ENCODE data around the gene RAP1GAP2.

RAP1GAP2 gene

DNA sequence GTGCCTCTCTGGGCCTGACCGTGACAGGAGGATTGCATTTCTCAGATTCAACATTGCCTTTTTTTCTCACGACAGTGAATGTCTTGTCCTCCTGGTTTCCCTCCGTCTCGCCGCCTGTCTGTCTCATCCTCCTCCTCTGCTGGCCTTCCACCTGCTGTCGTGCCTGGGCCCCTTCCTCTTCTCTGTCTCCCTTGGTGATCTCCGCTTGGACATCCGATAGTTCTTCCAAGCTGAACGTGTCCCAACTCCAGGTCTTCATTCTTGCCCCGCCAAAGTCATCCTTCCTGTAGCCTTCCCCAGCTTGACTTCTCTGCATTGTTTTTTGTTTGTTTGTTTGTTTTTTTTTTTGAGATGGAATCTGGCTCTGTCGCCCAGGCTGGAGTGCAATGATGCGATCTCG lies 79.4 kb downstream of the RAP1GAP2 start:
- TF ChIP-seq, protein P1, sequence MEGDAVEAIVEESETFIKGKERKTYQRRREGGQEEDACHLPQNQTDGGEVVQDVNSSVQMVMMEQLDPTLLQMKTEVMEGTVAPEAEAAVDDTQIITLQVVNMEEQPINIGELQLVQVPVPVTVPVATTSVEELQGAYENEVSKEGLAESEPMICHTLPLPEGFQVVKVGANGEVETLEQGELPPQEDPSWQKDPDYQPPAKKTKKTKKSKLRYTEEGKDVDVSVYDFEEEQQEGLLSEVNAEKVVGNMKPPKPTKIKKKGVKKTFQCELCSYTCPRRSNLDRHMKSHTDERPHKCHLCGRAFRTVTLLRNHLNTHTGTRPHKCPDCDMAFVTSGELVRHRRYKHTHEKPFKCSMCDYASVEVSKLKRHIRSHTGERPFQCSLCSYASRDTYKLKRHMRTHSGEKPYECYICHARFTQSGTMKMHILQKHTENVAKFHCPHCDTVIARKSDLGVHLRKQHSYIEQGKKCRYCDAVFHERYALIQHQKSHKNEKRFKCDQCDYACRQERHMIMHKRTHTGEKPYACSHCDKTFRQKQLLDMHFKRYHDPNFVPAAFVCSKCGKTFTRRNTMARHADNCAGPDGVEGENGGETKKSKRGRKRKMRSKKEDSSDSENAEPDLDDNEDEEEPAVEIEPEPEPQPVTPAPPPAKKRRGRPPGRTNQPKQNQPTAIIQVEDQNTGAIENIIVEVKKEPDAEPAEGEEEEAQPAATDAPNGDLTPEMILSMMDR (IDR thresholded peaks at IDR 0.05; ENCODE audit: control insufficient read depth, insufficient read depth, low read depth, low read length, missing control alignments), result no peak
- DNase-seq (ENCODE audit: low read depth), result no peak
- no peak overlapping the region for H3K4me3 ChIP-seq (ENCODE audit: control insufficient read depth, low read depth, low read length)

DNA sequence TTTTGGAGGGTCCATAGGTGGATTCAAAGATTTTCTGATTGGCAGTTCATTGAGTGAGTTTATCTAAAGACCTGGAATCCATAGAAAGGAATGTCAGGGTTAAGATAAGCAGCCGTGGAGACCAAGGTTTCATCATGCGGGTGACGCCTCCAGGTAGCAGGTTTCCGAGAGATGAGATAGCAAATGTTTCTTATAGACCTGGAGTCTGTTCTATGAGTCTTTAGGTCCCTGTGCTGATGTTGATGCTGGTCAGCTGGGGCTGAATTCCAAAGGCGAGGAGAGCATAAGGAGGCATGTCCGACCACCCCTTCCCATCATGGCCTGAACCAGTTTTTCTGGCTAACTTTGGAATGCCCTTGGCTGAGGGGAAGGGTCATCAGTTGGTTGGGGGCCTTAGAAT lies 80.2 kb downstream of the RAP1GAP2 start:
- H3K4me3 ChIP-seq (ENCODE audit: control insufficient read depth, low read depth, low read length), result no peak overlapping the region
- no peak for DNase-seq (ENCODE audit: low read depth)
- TF ChIP-seq, protein P1 (IDR thresholded peaks at IDR 0.05; ENCODE audit: control insufficient read depth, insufficient read depth, low read depth, low read length, missing control alignments), result no peak

DNA sequence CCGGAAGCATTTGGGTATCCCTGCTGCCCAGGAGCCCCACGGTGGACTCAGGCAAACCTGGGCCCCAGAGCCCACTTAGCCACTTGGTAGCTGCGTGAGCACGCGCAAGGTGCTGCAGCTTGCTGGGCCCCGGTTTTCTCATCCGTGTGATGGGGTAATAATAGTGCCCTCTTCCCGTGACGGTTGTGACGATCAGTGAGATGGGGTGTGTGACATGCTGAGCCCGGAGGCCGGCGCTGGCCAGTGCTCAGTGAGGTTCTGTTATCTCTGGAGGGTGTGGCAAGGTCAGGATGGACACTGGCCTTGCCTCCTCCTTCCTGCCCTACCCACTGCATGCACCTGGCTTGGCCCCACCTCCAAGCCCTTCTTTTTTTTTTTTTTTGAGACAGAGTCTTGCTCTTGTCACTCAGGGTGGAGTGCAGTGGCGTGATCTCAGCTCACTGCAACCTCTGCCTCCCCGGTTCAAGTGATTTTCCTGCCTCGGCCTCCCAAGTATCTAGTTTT lies 82.6 kb downstream of the RAP1GAP2 start:
- TF ChIP-seq, protein P1 (IDR thresholded peaks at IDR 0.05; ENCODE audit: control insufficient read depth, insufficient read depth, low read depth, low read length, missing control alignments), result no peak

DNA sequence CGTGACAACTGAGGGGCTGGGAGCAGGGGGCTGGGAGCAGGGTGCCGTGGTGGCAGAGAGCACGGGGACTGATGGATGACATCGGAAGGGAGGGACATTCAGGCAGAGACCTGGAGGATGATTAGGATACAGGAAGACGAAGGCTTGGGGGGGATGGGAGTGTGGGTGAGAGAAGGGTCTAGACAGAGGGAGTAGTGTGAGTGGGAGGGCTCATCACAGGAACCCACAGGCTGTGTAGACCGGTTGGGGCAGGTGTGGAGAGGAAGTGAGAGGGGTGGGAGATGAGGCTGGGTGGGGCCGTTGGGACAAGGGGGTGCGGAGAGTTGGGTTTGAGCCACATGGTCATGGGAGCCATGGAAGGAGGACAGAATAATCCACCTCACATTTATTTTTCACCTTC lies 83.8 kb downstream of the RAP1GAP2 start:
- TF ChIP-seq, protein P1 (IDR thresholded peaks at IDR 0.05; ENCODE audit: control insufficient read depth, insufficient read depth, low read depth, low read length, missing control alignments), result no peak

More for the DNA sequence above, 82.6 kb downstream of the RAP1GAP2 start:
- H3K4me3 ChIP-seq (ENCODE audit: control insufficient read depth, low read depth, low read length), result no peak overlapping the region
- no peak for DNase-seq (ENCODE audit: low read depth)

DNA sequence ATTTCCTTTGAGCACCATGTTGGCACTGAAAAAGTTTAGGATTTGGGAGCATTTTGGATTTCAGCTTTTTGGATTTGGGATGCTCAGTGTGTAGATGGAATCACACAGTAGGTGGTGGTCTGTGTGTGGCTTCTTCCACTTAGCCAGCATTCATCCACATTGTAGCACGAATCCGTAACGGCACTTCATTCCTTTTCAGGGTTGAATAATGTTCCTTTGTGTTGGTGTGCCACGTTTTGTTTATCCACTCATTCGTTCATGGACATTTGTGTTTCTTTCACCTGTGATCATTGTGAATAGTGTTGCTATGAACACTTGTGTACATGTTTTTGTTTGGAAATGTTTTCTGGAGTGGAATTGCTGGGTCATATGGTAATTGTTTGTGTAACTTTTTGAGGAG lies 85.1 kb downstream of the RAP1GAP2 start:
- TF ChIP-seq, protein P1 (IDR thresholded peaks at IDR 0.05; ENCODE audit: control insufficient read depth, insufficient read depth, low read depth, low read length, missing control alignments), result no peak
- DNase-seq (ENCODE audit: low read depth), result no peak
- H3K4me3 ChIP-seq (ENCODE audit: control insufficient read depth, low read depth, low read length), result no peak overlapping the region

More for the DNA sequence above, 83.8 kb downstream of the RAP1GAP2 start:
- H3K4me3 ChIP-seq (ENCODE audit: control insufficient read depth, low read depth, low read length), result no peak overlapping the region
- DNase-seq (ENCODE audit: low read depth), result no peak

DNA sequence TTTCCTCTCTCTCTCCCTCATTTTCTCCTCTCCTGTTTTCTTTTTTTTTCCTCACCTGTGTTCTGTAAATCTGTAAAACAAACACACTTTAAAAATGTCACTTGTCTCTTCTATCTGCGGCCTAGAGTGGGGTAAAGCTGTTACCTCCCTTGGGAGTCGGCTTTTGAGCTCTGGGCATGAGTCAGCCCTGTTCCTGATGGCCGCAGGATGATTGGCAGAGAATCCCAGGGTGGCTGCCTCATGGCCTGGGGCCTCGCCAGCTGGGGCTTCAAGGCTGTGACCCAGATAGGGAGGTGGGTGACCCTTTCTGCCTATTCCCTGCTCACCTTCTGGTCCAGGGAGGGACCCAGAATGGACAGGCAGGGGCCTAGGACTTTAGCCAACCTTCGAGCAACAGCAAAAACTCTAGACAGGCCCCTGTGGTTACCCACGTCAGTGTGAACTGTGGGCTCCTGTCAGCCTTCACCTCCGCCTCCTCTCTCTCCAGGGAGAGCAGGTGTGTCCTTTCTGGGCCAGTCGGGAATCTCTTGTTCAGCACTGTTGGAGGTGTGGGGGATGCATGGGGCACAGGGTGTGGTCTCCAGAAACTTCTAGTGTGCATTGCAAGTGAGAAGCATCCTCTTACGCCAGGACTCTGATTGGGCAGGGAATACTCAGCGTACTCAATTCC lies 87.4 kb downstream of the RAP1GAP2 start:
- TF ChIP-seq, protein P1 (IDR thresholded peaks at IDR 0.05; ENCODE audit: control insufficient read depth, insufficient read depth, low read depth, low read length, missing control alignments), result no peak
- no peak overlapping the region for H3K4me3 ChIP-seq (ENCODE audit: control insufficient read depth, low read depth, low read length)
- no peak for DNase-seq (ENCODE audit: low read depth)
